ENCODE measurements around the gene TRAPPC4. TPM values are rescaled to one million over a fixed set of nuclear protein-coding genes. Genes with fewer than 3 reads are reported as not detected.
"Not testable (repeated sequence)": the region's sequence is repeated elsewhere in the genome, so short reads cannot be mapped to it uniquely, and the experiment has no call there.

TRAPPC4 gene
- total RNA-seq, 1 experiment from 2014 or later = 78.9 TPM

DNA sequence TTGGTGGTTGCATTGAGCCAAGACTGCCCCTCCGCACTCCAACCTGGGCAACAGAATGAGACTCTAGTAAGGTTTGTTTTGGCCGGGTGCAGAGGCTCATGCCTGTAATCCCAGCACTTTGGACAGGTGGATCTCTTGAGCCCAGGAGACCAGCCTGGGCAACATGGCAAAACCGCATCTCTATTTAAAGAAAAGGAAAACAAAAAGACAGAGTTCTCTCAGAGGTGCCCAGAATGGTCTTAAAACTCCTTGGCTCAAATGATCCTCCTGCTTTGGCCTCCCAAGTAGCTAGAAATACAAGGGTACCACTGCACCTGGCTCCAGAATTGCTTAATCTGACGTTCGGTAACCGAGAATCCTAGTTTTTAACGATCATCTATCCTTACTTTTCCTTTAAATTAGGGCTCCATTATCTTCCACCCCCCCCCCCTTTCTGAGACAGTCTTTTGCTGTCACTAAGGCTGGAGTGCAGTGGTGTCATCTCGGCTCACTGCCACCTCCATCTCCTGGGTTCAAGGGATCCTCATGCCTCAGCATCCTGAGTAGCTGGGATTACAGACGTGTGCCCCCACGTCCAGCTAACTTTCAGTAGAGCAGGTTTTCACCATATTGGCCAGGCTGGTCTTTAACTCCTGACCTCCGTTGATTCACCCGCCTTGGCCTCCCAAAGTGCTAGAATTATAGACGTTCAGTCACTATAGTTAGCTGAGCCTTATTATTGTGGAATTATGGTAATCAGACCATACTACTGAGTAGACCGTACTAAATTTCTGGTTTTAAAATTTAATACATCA lies 2.2 kb upstream of the TRAPPC4 start:
- peak overlapping the region; percentile 67 to 85 for H3K4me3 ChIP-seq (ENCODE audit: low read depth in 2 of 2, low read length in 2 of 2)
- TF ChIP-seq, protein P1, sequence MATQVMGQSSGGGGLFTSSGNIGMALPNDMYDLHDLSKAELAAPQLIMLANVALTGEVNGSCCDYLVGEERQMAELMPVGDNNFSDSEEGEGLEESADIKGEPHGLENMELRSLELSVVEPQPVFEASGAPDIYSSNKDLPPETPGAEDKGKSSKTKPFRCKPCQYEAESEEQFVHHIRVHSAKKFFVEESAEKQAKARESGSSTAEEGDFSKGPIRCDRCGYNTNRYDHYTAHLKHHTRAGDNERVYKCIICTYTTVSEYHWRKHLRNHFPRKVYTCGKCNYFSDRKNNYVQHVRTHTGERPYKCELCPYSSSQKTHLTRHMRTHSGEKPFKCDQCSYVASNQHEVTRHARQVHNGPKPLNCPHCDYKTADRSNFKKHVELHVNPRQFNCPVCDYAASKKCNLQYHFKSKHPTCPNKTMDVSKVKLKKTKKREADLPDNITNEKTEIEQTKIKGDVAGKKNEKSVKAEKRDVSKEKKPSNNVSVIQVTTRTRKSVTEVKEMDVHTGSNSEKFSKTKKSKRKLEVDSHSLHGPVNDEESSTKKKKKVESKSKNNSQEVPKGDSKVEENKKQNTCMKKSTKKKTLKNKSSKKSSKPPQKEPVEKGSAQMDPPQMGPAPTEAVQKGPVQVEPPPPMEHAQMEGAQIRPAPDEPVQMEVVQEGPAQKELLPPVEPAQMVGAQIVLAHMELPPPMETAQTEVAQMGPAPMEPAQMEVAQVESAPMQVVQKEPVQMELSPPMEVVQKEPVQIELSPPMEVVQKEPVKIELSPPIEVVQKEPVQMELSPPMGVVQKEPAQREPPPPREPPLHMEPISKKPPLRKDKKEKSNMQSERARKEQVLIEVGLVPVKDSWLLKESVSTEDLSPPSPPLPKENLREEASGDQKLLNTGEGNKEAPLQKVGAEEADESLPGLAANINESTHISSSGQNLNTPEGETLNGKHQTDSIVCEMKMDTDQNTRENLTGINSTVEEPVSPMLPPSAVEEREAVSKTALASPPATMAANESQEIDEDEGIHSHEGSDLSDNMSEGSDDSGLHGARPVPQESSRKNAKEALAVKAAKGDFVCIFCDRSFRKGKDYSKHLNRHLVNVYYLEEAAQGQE (IDR thresholded peaks at IDR 0.05; ENCODE audit: insufficient read depth in 1 of 2, low read depth in 2 of 2, low read length in 1 of 2) = no peak
- TF ChIP-seq, protein P2, sequence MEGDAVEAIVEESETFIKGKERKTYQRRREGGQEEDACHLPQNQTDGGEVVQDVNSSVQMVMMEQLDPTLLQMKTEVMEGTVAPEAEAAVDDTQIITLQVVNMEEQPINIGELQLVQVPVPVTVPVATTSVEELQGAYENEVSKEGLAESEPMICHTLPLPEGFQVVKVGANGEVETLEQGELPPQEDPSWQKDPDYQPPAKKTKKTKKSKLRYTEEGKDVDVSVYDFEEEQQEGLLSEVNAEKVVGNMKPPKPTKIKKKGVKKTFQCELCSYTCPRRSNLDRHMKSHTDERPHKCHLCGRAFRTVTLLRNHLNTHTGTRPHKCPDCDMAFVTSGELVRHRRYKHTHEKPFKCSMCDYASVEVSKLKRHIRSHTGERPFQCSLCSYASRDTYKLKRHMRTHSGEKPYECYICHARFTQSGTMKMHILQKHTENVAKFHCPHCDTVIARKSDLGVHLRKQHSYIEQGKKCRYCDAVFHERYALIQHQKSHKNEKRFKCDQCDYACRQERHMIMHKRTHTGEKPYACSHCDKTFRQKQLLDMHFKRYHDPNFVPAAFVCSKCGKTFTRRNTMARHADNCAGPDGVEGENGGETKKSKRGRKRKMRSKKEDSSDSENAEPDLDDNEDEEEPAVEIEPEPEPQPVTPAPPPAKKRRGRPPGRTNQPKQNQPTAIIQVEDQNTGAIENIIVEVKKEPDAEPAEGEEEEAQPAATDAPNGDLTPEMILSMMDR (IDR thresholded peaks at IDR 0.05) = no peak
- TF ChIP-seq POLR2AphosphoS5 (IDR thresholded peaks at IDR 0.05; ENCODE audit: low read depth, low read length) = peak; percentile 73
- BruUV-seq (replicated peaks) = no TSS peak
- DNase-seq (ENCODE audit: low read depth, low spot score) (no peak), ATAC-seq (no peak)
- no peaks in the 10 kb centered on the region for H3K27me3 ChIP-seq (ENCODE audit: control insufficient read depth, insufficient read depth, low read length)
- in situ Hi-C loops (cut with HindIII; ENCODE audit: low pct_unique_long_range_greater_than_20kb, low sequenced_read_pairs) = loop anchor here (5.0 kb wide), 1 partner anchor 224 kb away; the partner anchor contains the start of gene DDX6
- CTCF ChIA-PET = interaction anchor here (0.7 kb wide), 1 partner anchor 141 kb away, joined by 6 read pairs; no protein-coding TSS in a partner anchor
- peak overlapping the region; percentile 99 for H3K27ac ChIP-seq (ENCODE audit: low read length)
- POLR2A ChIA-PET = interaction anchor here (0.6 kb wide), 1 partner anchor 648 kb away, joined by 3 read pairs; no protein-coding TSS in a partner anchor
- intact Hi-C loops (cut with micrococcal nuclease; ENCODE audit: unreplicated experiment) = no loop called here
- peaks cover 29% of the 10 kb centered on the region for H3K4me1 ChIP-seq (ENCODE audit: control insufficient read depth, insufficient read depth, low read length)
- H3K9me3 ChIP-seq (ENCODE audit: control insufficient read depth, insufficient read depth, low read depth, low read length) = no peaks in the 10 kb centered on the region
- peaks cover 26% of the 10 kb centered on the region for H3K36me3 ChIP-seq (ENCODE audit: control insufficient read depth, insufficient read depth, low read length)

DNA sequence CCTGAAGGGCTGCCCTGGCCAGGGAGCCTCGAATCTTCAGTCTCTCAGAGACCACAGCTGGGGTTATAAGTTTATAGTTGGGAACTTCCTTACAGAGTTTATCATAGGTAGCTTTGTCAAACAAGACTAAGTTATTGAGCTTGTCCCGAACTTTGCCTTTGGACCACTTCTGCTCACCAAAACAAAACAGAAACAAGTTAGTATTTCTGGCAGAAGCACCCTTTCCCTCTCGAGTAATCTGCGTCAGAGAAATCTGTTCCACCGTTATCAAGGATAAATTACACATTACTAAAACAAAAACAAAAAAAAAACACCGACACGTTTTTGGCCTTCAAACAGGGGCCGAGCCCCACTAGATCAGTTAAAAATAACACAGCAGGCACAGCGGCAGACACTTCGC lies 1.2 kb upstream of the TRAPPC4 start:
- H3K9me3 ChIP-seq (ENCODE audit: control insufficient read depth, insufficient read depth, low read depth, low read length); intact Hi-C loops (cut with micrococcal nuclease; ENCODE audit: unreplicated experiment); CTCF ChIA-PET; DNase-seq (ENCODE audit: low read depth, low spot score); BruUV-seq (replicated peaks); ATAC-seq; H3K27me3 ChIP-seq (ENCODE audit: control insufficient read depth, insufficient read depth, low read length): not testable (repeated sequence)
- H3K4me1 ChIP-seq (ENCODE audit: control insufficient read depth, insufficient read depth, low read length) = peaks cover 31% of the 10 kb centered on the region
- peak overlapping the region; percentile 67 to 85 for H3K4me3 ChIP-seq (ENCODE audit: low read depth in 2 of 2, low read length in 2 of 2)
- H3K27ac ChIP-seq (ENCODE audit: low read length) = peak overlapping the region; percentile 99
- POLR2A ChIA-PET = interaction anchor here (0.7 kb wide), 2 partner anchors 14 to 18 kb away, joined by 4 to 5 read pairs; no protein-coding TSS in a partner anchor
- in situ Hi-C loops (cut with HindIII; ENCODE audit: low pct_unique_long_range_greater_than_20kb, low sequenced_read_pairs) = loop anchor here (5.0 kb wide), 1 partner anchor 225 kb away; the partner anchor contains the start of gene DDX6
- peaks cover 26% of the 10 kb centered on the region for H3K36me3 ChIP-seq (ENCODE audit: control insufficient read depth, insufficient read depth, low read length)

DNA sequence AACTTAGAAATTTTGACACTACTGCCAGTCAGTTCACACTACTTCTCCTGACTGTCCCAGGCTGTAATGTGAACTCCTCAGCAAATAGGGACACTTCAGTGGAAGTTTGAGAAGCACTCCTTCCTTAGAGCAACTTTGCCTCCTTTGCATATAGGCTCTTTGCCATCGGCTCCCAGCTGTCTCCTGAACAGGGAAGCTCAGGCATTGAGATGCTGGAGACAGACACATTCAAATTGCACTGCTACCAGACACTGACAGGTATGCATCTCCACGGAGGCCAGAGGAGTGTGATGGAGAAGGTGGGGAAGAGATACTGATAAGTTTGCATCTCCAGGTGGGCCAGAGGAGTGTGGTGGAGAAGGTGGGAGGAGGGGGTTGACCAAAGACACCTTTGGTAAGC lies 1.4 kb downstream of the TRAPPC4 start:
- peaks cover 22% of the 10 kb centered on the region for H3K36me3 ChIP-seq (ENCODE audit: control insufficient read depth, insufficient read depth, low read length)
- BruUV-seq (replicated peaks) = no TSS peak

More for the DNA sequence above, 1.4 kb downstream of the TRAPPC4 start:
- Histone ChIP-seq H3K9me3 (ENCODE audit: control insufficient read depth, insufficient read depth, low read depth, low read length) (no peaks in the 10 kb centered on the region), H3K4me1 (ENCODE audit: control insufficient read depth, insufficient read depth, low read length) (peaks cover 39% of the 10 kb centered on the region), H3K27ac (ENCODE audit: low read length) (peak overlapping the region; percentile 99), H3K27me3 (ENCODE audit: control insufficient read depth, insufficient read depth, low read length) (no peaks in the 10 kb centered on the region), H3K4me3 (ENCODE audit: low read depth in 2 of 2, low read length in 2 of 2) (peak overlapping the region; percentile 67 to 85)
- intact Hi-C loops (cut with micrococcal nuclease; ENCODE audit: unreplicated experiment) = no loop called here
- ChIA-PET CTCF (no interaction called here), POLR2A (interaction anchor here (0.6 kb wide), 1 partner anchor 36 kb away, joined by 3 read pairs; no protein-coding TSS in a partner anchor)
- no peak for DNase-seq (ENCODE audit: low read depth, low spot score)
- in situ Hi-C loops (cut with HindIII; ENCODE audit: low pct_unique_long_range_greater_than_20kb, low sequenced_read_pairs) = loop anchor here (5.0 kb wide), 1 partner anchor 228 kb away; the partner anchor contains the start of gene DDX6
- no peak for ATAC-seq
- no peak for TF ChIP-seq TCF7L2 (IDR thresholded peaks at IDR 0.05; ENCODE audit: low read depth, low read length)
- TF ChIP-seq, protein P2 (IDR thresholded peaks at IDR 0.05) = no peak
- TF ChIP-seq POLR2AphosphoS5 (IDR thresholded peaks at IDR 0.05; ENCODE audit: low read depth, low read length) = no peak
- TF ChIP-seq, protein P1 (IDR thresholded peaks at IDR 0.05; ENCODE audit: insufficient read depth in 1 of 2, low read depth in 2 of 2, low read length in 1 of 2) = no peak
- no peak for TF ChIP-seq SIN3A (IDR thresholded peaks at IDR 0.05; ENCODE audit: borderline replicate concordance, insufficient read depth, low read depth, low read length)

All from Panc1 (cell line).